HG03378 (cell line): ENCODE measurements around the gene RABGAP1.

Source experiments
- ATAC-seq: cut with Tn5 transposase; IDR thresholded peaks from one replicate; pipeline ENCODE4 v1.9.1; 2021; ENCODE audit warnings: mild to moderate bottlenecking, moderate library complexity; ENCODE audit not compliant: unreplicated experiment

Gene RABGAP1

GRCh38 chr9:123074628-123075027, 133.8 kb downstream of the RABGAP1 start:
- no peak for ATAC-seq

DNA sequence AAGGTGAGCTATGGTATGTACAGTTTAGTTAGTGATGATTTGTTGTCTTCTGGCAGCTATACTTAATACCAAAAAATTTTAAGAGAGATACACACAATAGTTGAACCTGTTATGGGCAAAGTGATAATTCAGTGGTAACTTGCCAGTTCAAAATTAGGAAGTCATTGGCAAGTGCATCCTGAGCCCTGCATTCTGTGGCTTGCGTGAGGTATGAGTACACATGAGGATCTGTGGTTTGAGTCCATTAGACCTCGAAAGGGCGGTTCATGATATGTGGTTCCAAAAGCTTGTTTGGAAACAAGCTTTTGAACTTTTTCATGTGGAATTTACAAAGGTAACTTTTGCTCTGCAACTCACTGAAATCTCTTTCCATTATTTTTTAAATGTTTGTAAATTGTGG, 139.6 kb downstream of the RABGAP1 start:
- ATAC-seq: no peak

DNA sequence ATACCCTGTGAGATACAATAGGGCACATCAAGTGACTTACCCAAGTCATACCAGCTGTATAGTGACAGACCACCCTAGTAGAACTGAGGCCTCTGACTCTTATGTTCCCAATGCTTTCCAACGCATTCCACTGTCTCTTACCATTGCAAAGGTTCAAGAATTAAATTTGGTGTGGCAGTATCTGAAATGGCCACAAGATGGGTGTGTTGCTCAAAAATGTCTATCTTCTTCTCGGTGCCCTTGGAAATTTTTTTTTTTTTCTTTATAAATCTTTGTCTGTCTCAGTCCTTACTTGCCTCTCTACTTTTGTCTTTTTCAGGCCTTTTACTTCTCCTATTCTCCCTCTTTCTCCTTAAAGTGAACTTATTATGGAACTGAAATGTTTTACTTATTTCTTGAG, 141.0 kb downstream of the RABGAP1 start:
- ATAC-seq: no peak

DNA sequence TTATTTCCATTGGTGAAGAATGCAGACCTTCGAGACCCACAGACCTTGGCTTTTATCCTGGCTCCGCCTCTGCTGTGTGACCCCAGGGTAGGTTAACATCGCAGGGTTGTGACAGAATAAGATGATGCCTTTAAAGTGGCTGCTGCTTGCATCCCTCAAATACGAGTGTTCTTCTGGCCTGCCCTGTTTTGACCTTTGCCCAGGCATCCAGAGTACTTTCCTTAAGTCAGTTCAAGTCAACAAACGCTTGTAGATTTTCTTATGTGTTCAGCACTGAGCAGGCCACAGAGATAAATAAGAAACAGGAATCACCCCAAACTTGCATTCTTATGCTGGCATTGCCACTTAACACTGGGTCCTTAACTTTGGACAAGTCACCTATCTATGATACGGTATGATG, 142.9 kb downstream of the RABGAP1 start:
- no peak for ATAC-seq

GRCh38 chr9:123084256-123084655, 143.4 kb downstream of the RABGAP1 start:
- ATAC-seq: no peak

DNA sequence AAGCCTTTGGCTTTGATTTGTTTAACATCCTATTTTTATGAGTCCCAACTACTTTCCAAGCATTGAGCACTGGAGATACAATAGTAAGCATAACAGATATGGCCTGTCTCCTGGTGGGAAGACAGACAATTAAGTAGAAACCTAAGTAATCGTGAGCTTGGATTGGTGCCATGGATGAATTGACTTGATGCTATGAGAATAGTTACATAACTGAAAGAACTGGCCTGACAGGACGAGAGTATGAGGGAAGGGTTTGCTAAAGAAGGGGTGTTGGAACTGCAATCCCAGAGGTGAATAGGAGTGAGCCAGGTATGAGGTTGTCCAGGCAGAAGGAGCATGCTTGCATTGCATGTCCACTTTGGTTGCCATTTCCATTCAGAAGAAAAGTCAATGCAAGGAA, 145.1 kb downstream of the RABGAP1 start:
- no peak for ATAC-seq

DNA sequence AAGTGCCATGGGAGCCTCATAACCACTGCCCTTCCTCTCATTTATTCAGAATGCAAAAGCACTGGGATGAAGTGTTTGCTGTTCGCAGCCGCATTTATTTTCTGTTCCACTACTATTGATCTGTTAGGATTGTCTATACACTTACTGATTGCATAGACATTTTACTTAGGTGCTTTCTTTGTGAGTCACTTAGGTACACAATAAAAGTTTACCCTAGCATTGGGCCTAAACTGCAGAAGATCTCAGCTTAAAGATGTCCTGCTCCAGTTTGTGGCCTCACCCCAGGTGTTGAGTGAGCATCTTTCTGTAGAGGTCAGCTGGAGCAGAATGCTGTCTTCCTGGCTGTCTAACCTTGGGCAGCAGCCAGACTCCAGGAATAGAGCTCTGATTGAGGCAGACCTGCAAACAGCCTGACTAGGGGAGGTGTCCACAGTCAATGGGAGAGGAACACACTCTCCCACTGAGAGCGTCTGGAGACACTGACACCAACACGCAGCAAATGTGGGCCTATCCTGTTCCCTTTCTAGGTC, 146.6 kb downstream of the RABGAP1 start:
- ATAC-seq: no peak

- ATAC-seq: no peak
Observed at GRCh38 chr9:123089040-123089439, 148.2 kb downstream of the RABGAP1 start.

- no peak for ATAC-seq
Observed at GRCh38 chr9:123089790-123090189, 149.0 kb downstream of the RABGAP1 start.

- ATAC-seq: no peak
Observed at GRCh38 chr9:123090198-123090896, 149.5 kb downstream of the RABGAP1 start.

DNA sequence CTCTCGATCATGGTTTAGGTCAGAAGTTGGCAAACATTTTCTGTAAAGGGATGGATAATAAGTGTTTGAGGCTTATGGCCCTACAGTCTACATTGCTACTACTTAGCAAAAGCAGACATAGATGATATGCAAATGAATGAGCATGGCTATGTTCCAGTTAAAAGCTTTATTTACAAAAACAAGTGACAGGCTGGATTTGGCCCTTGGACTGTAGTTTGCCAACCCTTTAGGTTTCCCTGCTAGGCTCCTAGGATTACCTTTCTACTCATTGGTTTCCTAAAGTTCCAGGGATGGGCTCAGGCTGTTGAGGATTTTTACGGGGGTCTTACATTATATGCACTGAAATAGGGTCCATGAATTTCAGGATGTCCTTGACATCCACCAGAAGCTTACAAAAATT, 150.1 kb downstream of the RABGAP1 start:
- no peak for ATAC-seq

DNA sequence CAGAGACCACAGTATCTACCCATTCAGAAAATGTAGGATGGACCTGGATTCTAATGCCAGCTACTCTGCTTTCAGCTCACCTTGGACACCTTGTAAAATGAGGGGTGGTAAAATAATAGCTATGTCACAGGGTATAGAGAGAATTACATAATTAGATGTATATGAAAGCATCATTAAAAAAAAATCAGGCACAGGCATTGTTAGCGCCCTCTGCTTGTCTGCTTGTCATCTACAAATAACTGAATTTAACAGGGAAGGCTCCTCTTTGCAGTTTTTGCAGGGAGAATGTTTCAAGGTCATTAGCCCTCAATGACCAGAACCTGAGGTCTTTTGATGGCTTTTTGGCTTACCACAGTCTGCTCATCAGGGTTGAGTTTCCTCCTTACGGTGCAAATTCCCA, 150.6 kb downstream of the RABGAP1 start:
- ATAC-seq: no peak

- ATAC-seq: no peak
Observed at GRCh38 chr9:123093141-123093540, 152.3 kb downstream of the RABGAP1 start.

- no peak for ATAC-seq
Observed at GRCh38 chr9:123096987-123097386, 156.2 kb downstream of the RABGAP1 start.

GRCh38 chr9:123097430-123098095, 156.7 kb downstream of the RABGAP1 start:
- ATAC-seq: no peak

GRCh38 chr9:123098096-123098459, 157.3 kb downstream of the RABGAP1 start:
- ATAC-seq: no peak

DNA sequence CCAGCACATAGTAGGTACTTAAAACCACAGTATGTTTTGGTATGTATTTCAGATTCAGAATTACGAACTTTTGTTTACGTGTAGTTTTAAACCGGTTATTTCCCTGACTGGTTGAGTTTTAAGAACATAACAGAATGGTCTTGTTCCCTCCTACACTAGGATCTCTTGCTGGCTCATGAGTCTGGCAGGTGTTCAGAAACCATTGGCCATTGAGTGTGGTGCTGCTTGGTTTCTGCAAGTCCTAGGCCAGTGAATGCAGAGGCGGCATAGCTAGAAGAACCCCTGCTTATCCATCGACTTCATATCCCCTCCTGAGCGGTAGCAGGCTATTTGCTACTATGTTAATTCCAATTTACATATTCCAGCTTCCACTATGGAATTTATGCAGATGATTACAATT, 158.2 kb downstream of the RABGAP1 start:
- no peak for ATAC-seq

GRCh38 chr9:123099548-123099947, 158.7 kb downstream of the RABGAP1 start:
- ATAC-seq: no peak

GRCh38 chr9:123102375-123103113, 161.7 kb downstream of the RABGAP1 start:
- ATAC-seq: no peak

- no peak for ATAC-seq
Observed at GRCh38 chr9:123104807-123105206, 164.0 kb downstream of the RABGAP1 start.

GRCh38 chr9:123105490-123105889, 164.7 kb downstream of the RABGAP1 start:
- no peak for ATAC-seq
